Measurements from ENCODE around the gene TBX1. TPM values are rescaled to one million over a fixed set of nuclear protein-coding genes. Genes with fewer than 3 reads are reported as not detected.

The TBX1 gene
- total RNA-seq, 1 experiment from 2014 or later, result 12.8 TPM

GRCh38 chr22:19713650-19714311, 46.8 kb upstream of the TBX1 start:
- ChIA-PET POLR2A (no interaction called here), CTCF (interaction anchor here (1.3 to 3.8 kb wide), 2 partner anchors 9 to 34 kb away, joined by 5 to 35 read pairs; no protein-coding TSS in a partner anchor)
- Mint-ChIP-seq H3K36me3 (no peaks in the 10 kb centered on the region), H3K4me3 (peak overlapping the region; percentile 68), H3K4me1 (peaks cover 15% of the 10 kb centered on the region), H3K27me3 (ENCODE audit: low read depth) (peaks cover 49% of the 10 kb centered on the region), H3K27ac (no peak overlapping the region), H3K9me3 (no peaks in the 10 kb centered on the region)
- ATAC-seq (peak; percentile 38; the same call in 1 of the 2 replicates), DNase-seq (ENCODE audit: low spot score) (peak; percentile 52)
- TF ChIP-seq ATF2 (CRISPR knock-in tag; IDR thresholded peaks at IDR 0.05; ENCODE audit: borderline replicate concordance, low read depth) (no peak), TEAD1 (CRISPR knock-in tag; IDR thresholded peaks at IDR 0.05) (no peak), GTF2I (CRISPR knock-in tag; conservative IDR thresholded peaks at IDR 0.05) (peak; percentile 72; the same call in 1 of the 2 replicates), RELA (CRISPR knock-in tag; IDR thresholded peaks at IDR 0.05; ENCODE audit: borderline replicate concordance) (no peak)
- TF ChIP-seq, protein P1, sequence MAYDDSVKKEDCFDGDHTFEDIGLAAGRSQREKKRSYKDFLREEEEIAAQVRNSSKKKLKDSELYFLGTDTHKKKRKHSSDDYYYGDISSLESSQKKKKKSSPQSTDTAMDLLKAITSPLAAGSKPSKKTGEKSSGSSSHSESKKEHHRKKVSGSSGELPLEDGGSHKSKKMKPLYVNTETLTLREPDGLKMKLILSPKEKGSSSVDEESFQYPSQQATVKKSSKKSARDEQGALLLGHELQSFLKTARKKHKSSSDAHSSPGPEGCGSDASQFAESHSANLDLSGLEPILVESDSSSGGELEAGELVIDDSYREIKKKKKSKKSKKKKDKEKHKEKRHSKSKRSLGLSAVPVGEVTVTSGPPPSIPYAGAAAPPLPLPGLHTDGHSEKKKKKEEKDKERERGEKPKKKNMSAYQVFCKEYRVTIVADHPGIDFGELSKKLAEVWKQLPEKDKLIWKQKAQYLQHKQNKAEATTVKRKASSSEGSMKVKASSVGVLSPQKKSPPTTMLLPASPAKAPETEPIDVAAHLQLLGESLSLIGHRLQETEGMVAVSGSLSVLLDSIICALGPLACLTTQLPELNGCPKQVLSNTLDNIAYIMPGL (CRISPR knock-in tag; IDR thresholded peaks at IDR 0.05), result peak; percentile 53; the same call in 1 of the 2 replicates

- H3K9me3 Mint-ChIP-seq, result no peaks in the 10 kb centered on the region
- peak within 1 kb of the TSS; percentile 68 for H3K4me3 Mint-ChIP-seq
- DNase-seq (ENCODE audit: low spot score), result no peak
- H3K36me3 Mint-ChIP-seq, result no peaks in the 10 kb centered on the region
- peaks cover 15% of the 10 kb centered on the region for H3K4me1 Mint-ChIP-seq
- no peak within 1 kb of the TSS for H3K27ac Mint-ChIP-seq
- CTCF ChIA-PET, result interaction anchor here (0.6 to 3.8 kb wide), 8 partner anchors 9 to 145 kb away, joined by 3 to 63 read pairs (median 12); partner anchors contain the start of gene GP1BB
- POLR2A ChIA-PET, result no interaction called here
- H3K27me3 Mint-ChIP-seq (ENCODE audit: low read depth), result peaks cover 54% of the 10 kb centered on the region
- ATAC-seq, result no peak
- TF ChIP-seq ZNF423 (CRISPR knock-in tag; IDR thresholded peaks at IDR 0.05) (peak; percentile 33; the same call in 1 of the 2 replicates), CTCF (IDR thresholded peaks at IDR 0.05) (no peak), JUN (CRISPR knock-in tag; IDR thresholded peaks at IDR 0.05) (no peak), MAX (CRISPR knock-in tag; IDR thresholded peaks at IDR 0.05) (0 out of 2 replicates have a peak, but pooled peaks have one; percentile 4), SOX15 (CRISPR knock-in tag; IDR thresholded peaks at IDR 0.05) (no peak), STAT6 (CRISPR knock-in tag; conservative IDR thresholded peaks at IDR 0.05; ENCODE audit: low read depth) (no peak), EMX1 (CRISPR knock-in tag; IDR thresholded peaks at IDR 0.05) (no peak), IRF2 (CRISPR knock-in tag; IDR thresholded peaks at IDR 0.05; ENCODE audit: borderline replicate concordance, low read depth) (no peak), AFF4 (CRISPR knock-in tag; IDR thresholded peaks at IDR 0.05; ENCODE audit: borderline replicate concordance) (no peak), GRHL2 (CRISPR knock-in tag; IDR thresholded peaks at IDR 0.05; ENCODE audit: insufficient replicate concordance, severe bottlenecking) (no peak)
- TF ChIP-seq, protein P2, sequence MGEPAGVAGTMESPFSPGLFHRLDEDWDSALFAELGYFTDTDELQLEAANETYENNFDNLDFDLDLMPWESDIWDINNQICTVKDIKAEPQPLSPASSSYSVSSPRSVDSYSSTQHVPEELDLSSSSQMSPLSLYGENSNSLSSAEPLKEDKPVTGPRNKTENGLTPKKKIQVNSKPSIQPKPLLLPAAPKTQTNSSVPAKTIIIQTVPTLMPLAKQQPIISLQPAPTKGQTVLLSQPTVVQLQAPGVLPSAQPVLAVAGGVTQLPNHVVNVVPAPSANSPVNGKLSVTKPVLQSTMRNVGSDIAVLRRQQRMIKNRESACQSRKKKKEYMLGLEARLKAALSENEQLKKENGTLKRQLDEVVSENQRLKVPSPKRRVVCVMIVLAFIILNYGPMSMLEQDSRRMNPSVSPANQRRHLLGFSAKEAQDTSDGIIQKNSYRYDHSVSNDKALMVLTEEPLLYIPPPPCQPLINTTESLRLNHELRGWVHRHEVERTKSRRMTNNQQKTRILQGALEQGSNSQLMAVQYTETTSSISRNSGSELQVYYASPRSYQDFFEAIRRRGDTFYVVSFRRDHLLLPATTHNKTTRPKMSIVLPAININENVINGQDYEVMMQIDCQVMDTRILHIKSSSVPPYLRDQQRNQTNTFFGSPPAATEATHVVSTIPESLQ (CRISPR knock-in tag; IDR thresholded peaks at IDR 0.05), result no peak
Observed at GRCh38 chr22:19714312-19715187, 46.0 kb upstream of the TBX1 start, which contains the start of gene SEPTIN5. Gene SEPTIN5, plus strand, starts transcription at chr22:19714503. Its CDS starts 86 bp downstream, at chr22:19714589.

All from WTC11 (cell line).